Brain microvascular endothelial cell (primary cell): Measurements from ENCODE around the gene HDAC9.

Source experiments
- DNase-seq: peaks from one replicate; pipeline ENCODE4 v3.0.0-alpha.2; 2020
- H3K27ac ChIP-seq: fragments of 250-450 bp; sonication (Bioruptor Pico); 2 replicates; pipeline ENCODE4 v1.5.1; 2020; ENCODE audit warnings: mild to moderate bottlenecking, moderate library complexity
- H3K27me3 ChIP-seq: fragments of 250-450 bp; sonication (Bioruptor Pico); replicated peaks from 2 replicates; pipeline ENCODE4 v1.5.1; 2020; ENCODE audit warnings: mild to moderate bottlenecking
- H3K36me3 ChIP-seq: fragments of 250-450 bp; sonication (Bioruptor Pico); replicated peaks from 2 replicates; pipeline ENCODE4 v1.5.1; 2020; ENCODE audit warnings: mild to moderate bottlenecking
- H3K4me3 ChIP-seq: 2 replicates; pipeline ENCODE4 v1.5.1; 2011; ENCODE audit warnings: low read depth, mild to moderate bottlenecking, control low read depth, low read length, moderate library complexity
- in situ Hi-C: cut with HindIII; loops from 2 replicates; pipeline ENCODE4 v1.10.0; 2017; ENCODE audit warnings: low sequenced_read_pairs, low pct_ligation_motif_present
- TF ChIP-seq, protein P1 (sequence below): IDR thresholded peaks from 2 replicates; pipeline ENCODE4 v1.5.1; 2011; ENCODE audit warnings: low read depth, mild to moderate bottlenecking, moderate library complexity, low read length, control low read depth, inconsistent platforms; ENCODE audit errors: missing control alignments

HDAC9 gene

DNA sequence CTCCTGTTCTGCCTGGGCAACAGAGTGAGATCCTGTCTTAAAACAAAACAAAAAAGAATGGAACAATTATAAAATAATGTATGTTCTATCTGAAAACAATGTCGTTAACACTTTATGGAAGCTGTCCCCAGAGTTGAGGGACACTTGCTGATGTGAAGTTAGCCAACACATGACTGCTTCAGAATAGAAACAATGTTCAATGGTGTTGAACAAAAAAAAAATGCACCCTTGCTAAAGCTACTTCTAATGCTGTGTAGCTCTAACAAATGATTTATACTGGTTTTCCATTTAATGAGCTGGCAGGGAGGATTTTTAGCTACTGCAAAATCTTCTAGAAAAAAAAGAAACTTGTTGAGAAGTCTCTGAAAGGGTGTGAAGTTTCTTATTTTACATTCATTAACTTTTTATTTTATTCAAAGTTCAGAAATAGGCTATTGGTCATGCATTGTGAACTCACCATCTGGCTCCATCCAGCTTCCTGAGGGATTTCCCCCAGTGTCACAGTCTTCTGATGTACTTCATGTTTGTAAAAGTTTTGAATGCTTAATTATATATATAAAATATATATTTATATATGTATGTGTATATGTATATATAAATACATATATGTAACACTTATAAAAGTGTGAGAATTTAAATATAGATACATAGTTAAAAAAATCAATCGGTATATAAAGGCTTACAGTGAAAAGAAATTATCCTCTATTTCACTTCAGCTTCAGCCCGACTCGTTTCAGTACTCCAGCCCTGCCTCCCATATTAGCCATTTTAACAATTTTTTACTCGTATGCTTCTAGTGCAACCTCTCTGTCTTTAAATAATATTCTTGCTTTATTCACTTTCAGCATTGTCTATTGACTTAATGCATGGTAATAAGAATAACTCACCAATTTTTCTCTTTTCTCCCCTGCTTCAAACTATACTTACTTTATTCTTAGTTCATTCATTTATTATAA is 35.0 kb downstream of the HDAC9 start:
- TF ChIP-seq, protein P1, sequence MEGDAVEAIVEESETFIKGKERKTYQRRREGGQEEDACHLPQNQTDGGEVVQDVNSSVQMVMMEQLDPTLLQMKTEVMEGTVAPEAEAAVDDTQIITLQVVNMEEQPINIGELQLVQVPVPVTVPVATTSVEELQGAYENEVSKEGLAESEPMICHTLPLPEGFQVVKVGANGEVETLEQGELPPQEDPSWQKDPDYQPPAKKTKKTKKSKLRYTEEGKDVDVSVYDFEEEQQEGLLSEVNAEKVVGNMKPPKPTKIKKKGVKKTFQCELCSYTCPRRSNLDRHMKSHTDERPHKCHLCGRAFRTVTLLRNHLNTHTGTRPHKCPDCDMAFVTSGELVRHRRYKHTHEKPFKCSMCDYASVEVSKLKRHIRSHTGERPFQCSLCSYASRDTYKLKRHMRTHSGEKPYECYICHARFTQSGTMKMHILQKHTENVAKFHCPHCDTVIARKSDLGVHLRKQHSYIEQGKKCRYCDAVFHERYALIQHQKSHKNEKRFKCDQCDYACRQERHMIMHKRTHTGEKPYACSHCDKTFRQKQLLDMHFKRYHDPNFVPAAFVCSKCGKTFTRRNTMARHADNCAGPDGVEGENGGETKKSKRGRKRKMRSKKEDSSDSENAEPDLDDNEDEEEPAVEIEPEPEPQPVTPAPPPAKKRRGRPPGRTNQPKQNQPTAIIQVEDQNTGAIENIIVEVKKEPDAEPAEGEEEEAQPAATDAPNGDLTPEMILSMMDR, result no peak
- no peak for DNase-seq
- H3K36me3 ChIP-seq, result no peaks in the 10 kb centered on the region
- no peaks in the 10 kb centered on the region for H3K27me3 ChIP-seq
- no peak overlapping the region for H3K27ac ChIP-seq
- no peak overlapping the region for H3K4me3 ChIP-seq
- in situ Hi-C loops, result no loop called here

GRCh38 chr7:18531539-18531938 is 36.0 kb downstream of the HDAC9 start:
- Histone ChIP-seq H3K4me3 (no peak overlapping the region), H3K27ac (no peak overlapping the region), H3K27me3 (no peaks in the 10 kb centered on the region), H3K36me3 (no peaks in the 10 kb centered on the region)
- TF ChIP-seq, protein P1, result no peak
- no peak for DNase-seq
- in situ Hi-C loops, result no loop called here

- Histone ChIP-seq H3K4me3 (no peak overlapping the region), H3K36me3 (no peaks in the 10 kb centered on the region), H3K27ac (no peak overlapping the region), H3K27me3 (no peaks in the 10 kb centered on the region)
- no peak for DNase-seq
- TF ChIP-seq, protein P1, result no peak
- in situ Hi-C loops, result no loop called here
Measured at GRCh38 chr7:18532813-18533212, 37.3 kb downstream of the HDAC9 start.

DNA sequence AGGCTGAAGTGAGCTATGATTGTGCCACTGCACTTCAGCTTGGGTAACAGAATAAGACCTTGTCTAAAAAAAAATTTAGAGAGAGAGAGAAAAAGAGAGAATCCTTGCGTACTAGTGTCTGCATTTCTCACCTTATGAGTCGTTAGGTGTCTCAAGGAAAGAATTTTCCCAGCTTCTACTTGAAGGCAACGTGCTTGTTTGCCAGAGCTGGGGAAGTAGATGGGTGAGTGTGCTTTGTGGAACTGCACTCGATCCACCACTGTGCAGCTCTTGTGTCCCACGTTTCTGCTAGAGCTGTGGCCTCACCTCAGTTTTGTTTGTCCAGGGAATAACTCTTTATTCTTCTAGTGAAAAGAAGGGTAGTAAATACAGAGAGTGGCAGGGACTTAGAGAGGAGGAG is 38.9 kb downstream of the HDAC9 start:
- in situ Hi-C loops, result no loop called here
- no peak overlapping the region for H3K27ac ChIP-seq
- no peak overlapping the region for H3K4me3 ChIP-seq
- DNase-seq, result no peak
- H3K27me3 ChIP-seq, result no peaks in the 10 kb centered on the region
- H3K36me3 ChIP-seq, result no peaks in the 10 kb centered on the region
- TF ChIP-seq, protein P1, result no peak

- H3K27ac ChIP-seq, result no peak overlapping the region
- in situ Hi-C loops, result no loop called here
- no peak for DNase-seq
- TF ChIP-seq, protein P1, result no peak
- H3K36me3 ChIP-seq, result no peaks in the 10 kb centered on the region
- no peak overlapping the region for H3K4me3 ChIP-seq
- H3K27me3 ChIP-seq, result no peaks in the 10 kb centered on the region
Measured at GRCh38 chr7:18535810-18536415, 40.4 kb downstream of the HDAC9 start.
